ENCODE results near the gene HSPA1A.

GRCh38 chr6:31770860-31771259 lies 44.5 kb upstream of the HSPA1A start:
- TF ChIP-seq CTCF (conservative IDR thresholded peaks at IDR 0.05 in 1 of 2, IDR thresholded peaks at IDR 0.05 in 1 of 2; ENCODE audit: low read depth in 1 of 2, low read length in 2 of 2) (no peak), EZH2 (IDR thresholded peaks at IDR 0.05; ENCODE audit: low read length, missing control alignments) (no peak)
